Measurements from ENCODE around the gene CD48.
"Not testable (repeated sequence)": the region's sequence is repeated elsewhere in the genome, so short reads cannot be mapped to it uniquely, and the experiment has no call there.

CD48 gene

GRCh38 chr1:160707236-160708064 is 4.2 kb downstream of the CD48 start:
- H3K4me3 ChIP-seq (ENCODE audit: low read depth, low read length) = no peak overlapping the region
- TF ChIP-seq CTCF (IDR thresholded peaks at IDR 0.05; ENCODE audit: low read depth, low read length) = no peak

- TF ChIP-seq CTCF (IDR thresholded peaks at IDR 0.05; ENCODE audit: low read depth, low read length) = no peak
- no peak overlapping the region for H3K4me3 ChIP-seq (ENCODE audit: low read depth, low read length)
These were observed 4.9 kb downstream of the CD48 start for GRCh38 chr1:160706526-160707235.

- H3K4me3 ChIP-seq (ENCODE audit: low read depth, low read length) = no peak overlapping the region
- TF ChIP-seq CTCF (IDR thresholded peaks at IDR 0.05; ENCODE audit: low read depth, low read length) = no peak
These were observed 5.9 kb downstream of the CD48 start for GRCh38 chr1:160705742-160706141.

GRCh38 chr1:160705212-160705621 is 6.4 kb downstream of the CD48 start:
- not testable (repeated sequence) for H3K4me3 ChIP-seq (ENCODE audit: low read depth, low read length)

GRCh38 chr1:160704250-160704649 is 7.4 kb downstream of the CD48 start:
- H3K4me3 ChIP-seq (ENCODE audit: low read depth, low read length) = no peak overlapping the region
- no peak for TF ChIP-seq CTCF (IDR thresholded peaks at IDR 0.05; ENCODE audit: low read depth, low read length)

- TF ChIP-seq CTCF (IDR thresholded peaks at IDR 0.05; ENCODE audit: low read depth, low read length) = no peak
These were observed 9.5 kb downstream of the CD48 start for GRCh38 chr1:160702100-160702499.

GRCh38 chr1:160692390-160692789 is 19.2 kb downstream of the CD48 start:
- H3K4me3 ChIP-seq (ENCODE audit: low read depth, low read length) = not testable (repeated sequence)

More at GRCh38 chr1:160702100-160702499, 9.5 kb downstream of the CD48 start:
- no peak overlapping the region for H3K4me3 ChIP-seq (ENCODE audit: low read depth, low read length)

GRCh38 chr1:160685266-160685665 is 26.4 kb downstream of the CD48 start:
- TF ChIP-seq CTCF (IDR thresholded peaks at IDR 0.05; ENCODE audit: low read depth, low read length) = no peak

More at GRCh38 chr1:160685266-160685665, 26.4 kb downstream of the CD48 start:
- H3K4me3 ChIP-seq (ENCODE audit: low read depth, low read length) = no peak overlapping the region

All from WI38 (cell line).